Neural progenitor cell (in vitro differentiated cells): Measurements from ENCODE around the gene UXT.

ENCODE experiments used
- CTCF ChIP-seq: fragments of 200-600 bp; sonication (generic); IDR thresholded peaks from 2 replicates; pipeline ENCODE4 v1.5.1; 2017; ENCODE audit warnings: antibody characterized with exemption, mild to moderate bottlenecking
- EZH2 ChIP-seq: fragments of 200-600 bp; sonication (generic); IDR thresholded peaks from 2 replicates; pipeline ENCODE4 v1.6.1; 2017; ENCODE audit warnings: antibody characterized with exemption, mild to moderate bottlenecking, moderate library complexity

DNA sequence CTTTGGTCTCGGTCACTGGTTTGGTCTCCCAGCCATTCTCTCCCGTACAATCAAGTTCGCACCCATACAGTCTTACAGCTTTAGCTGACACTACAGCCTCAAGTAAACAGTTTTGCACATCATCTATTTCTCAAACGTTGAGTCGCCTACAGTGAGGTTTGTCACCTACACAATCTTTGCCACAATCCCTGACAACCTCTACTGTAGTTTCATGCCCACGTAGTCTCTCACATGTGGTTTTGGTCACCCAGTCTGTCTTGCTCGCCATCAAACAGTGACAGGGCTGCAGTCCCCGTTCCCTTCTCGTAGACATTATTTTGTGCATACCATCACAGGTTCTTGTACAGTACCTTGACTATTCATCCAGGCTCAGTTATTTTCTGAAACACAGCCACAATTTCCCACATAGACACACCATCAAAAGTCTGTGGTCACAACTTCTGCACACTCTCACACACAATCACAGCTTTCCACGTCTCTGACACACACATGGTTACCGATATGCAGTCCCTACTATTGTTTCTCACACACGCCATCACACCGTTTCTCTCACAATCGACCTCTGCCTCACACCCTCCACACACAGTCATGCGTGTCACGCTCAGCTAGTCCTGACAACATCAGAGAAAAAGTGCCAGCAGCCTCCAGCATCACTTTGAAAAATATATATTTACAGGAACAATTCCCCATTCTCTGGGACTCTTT lies 24.0 kb downstream of the UXT start:
- TF ChIP-seq CTCF: no peak
- TF ChIP-seq EZH2: no peak
